Stimulated activated CD4-positive, alpha-beta T cell treated with anti-CD3 and anti-CD28 coated beads, Interleukin-2, amount 100 ng/mL, for 24 hours (primary cell): Measurements from ENCODE around the gene RASSF1.
"Not testable (repeated sequence)": the region's sequence is repeated elsewhere in the genome, so short reads cannot be mapped to it uniquely, and the experiment has no call there.

Experiments
- DNase-seq, 2 donors: peaks; one replicate each; pipeline ENCODE4 v3.0.0-alpha.2; 2020

Gene RASSF1

GRCh38 chr3:50322386-50323091 is 18.1 kb downstream of the RASSF1 start, which contains the start of gene HYAL2:
TSS of gene HYAL2 (minus strand) at chr3:50322745. CDS start at chr3:50320489, 2,256 bp downstream.
- no peak for DNase-seq

- DNase-seq = no peak
Measured at GRCh38 chr3:50322115-50322385, 18.6 kb downstream of the RASSF1 start.

DNA sequence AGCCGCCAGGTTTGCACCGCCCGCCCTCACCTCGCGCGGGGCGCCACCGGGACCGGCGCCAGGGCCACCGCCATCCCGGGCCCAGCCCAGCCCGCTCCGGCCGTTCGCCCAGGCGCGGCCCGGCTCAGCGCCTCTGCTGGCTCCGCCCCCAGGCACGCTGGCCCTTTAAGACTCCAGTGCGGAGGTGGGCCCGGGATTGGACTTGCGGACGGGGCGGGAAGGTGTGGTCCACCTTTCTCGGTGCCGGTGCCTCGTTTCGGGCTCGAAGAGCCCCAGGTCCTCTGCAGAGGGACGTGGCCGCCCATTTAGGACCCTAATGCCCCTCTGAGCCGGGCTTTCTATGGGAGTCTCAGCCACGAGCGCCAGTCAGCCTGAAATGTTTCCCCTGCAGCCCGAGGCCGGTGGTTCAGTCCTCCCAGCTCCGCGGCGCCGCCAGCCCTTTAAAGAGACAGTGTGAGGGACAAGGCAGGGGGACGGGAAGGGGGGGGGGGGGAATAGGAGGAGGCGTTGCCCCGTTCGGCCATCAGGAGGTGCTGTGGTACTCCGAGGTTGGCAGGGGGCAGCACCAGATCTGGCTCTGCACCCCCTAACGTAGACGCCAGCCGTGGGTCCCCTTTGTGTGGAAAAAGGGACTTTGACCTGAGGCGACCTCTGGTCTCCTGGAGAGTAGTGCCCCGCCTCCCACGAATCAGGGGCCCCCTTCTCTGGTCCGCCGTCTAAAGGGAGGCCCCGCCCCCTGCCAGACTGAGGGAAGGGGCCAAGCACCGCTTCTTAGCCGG is 19.1 kb downstream of the RASSF1 start:
- peak; percentile 85 to 87 for DNase-seq

DNA sequence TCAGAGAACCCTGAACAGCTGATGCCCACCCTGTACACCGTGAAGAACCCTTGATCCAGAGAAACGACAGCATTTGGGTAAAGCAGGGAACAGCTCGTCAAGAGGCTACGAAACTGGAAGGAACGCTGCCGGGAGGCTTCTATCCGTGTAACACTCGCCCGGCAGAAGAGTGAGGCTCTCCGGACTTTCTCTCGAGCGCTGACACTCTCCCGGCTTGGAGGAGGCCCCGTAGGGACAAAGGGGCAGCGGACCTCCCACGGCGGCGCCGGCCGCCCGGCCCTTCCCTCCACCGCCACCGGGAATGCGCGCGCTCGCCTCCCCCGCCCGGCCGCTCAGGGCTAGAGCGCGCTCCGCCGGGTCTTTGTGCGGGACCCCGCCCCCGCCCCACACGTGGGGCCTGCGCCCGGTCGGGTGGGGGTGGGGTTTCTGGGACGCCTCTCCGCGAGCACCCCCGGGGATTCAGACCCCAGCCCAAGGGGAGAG is 19.7 kb downstream of the RASSF1 start:
- DNase-seq = peak; percentile 73 to 75

GRCh38 chr3:50319894-50320625 is 20.6 kb downstream of the RASSF1 start:
- no peak for DNase-seq

DNA sequence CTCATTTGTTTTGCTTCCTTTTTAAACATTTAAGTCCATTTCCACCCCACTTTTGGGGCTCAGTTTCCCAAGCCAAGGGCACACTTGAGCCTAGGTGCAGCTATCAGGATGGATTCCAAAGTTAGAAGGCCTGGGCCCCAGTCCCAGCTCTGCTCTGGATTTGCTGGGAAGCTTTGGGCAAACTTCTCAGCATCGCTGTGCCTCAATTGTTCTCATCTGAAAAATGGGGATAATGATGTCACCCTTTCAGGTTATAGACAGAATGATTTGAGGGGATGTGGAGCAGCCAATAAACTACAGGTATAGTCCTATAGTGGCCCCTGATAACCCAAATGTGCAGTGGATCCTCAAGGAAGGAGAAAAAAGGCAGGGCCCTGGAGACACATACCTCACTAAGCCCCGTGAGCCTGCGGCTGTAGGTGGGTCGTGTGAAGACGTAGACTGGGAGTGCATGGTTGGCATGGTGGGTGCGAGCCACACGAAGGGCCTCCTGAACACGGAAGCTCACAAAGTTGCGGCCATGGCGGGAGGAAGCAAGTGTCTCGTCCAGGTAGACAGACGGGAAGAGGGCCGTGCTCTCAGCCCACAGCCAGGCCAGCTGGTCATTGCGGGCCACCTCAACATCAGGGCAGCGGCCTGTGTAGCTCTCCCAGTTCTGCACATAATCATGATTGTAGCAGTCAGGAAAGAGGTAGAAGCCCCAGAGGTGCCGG is 21.3 kb downstream of the RASSF1 start:
- no peak for DNase-seq

- DNase-seq = no peak
Measured at GRCh38 chr3:50318615-50319014, 22.0 kb downstream of the RASSF1 start.

- no peak for DNase-seq
Measured at GRCh38 chr3:50318163-50318562, 22.5 kb downstream of the RASSF1 start.

GRCh38 chr3:50317300-50317699 is 23.3 kb downstream of the RASSF1 start:
- DNase-seq = no peak

DNA sequence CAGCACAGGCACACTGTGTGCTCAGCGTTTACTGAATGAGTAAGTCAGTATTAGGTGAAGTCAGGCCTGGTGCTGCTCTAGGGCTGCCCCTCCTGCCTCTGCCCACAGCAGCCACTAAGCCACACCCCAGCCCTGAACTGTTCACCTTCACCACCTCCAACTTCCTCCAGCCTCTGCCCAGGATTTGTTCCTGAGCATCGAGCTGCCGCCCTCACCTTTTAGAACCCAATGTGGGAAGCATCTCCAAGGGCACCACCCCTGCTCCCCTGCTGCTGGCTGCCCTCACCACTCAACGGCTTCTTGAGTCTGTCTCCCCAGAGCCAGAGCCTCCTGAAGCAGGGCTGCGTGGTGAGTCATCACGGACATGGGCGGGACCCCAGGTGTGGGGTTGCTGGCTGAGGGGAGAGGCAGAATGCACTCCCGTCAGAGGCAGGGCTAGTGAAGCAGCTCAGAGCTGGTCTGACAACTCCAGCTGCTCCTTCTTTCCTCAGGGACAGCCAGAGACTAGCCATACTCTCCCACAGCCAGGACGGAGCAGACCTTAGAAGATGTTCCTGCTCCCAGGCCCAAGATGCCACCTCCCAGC is 23.9 kb downstream of the RASSF1 start:
- DNase-seq = peak; percentile 52 to 63

DNA sequence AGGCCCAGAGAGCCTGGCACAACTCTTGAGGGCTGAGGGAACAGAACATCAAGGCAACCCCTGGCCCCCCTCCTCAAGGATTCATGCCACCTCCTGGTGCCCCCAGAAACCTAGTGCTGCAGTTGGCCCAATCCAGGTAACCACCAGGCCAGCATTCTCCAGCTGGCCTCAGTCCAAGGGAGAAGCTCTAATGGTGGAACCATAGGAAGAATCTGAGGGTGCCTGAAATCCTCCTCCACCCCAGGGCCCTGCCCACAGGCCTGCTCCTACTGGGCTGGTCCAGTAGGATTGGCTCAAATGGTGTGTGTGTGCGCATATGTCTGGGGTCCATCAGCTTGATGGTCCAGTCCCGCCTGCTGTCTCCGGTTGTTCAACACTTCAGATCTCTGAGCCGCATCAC is 25.8 kb downstream of the RASSF1 start:
- DNase-seq = no peak

GRCh38 chr3:50314342-50314741 is 26.3 kb downstream of the RASSF1 start:
- DNase-seq = no peak

GRCh38 chr3:50312041-50312440 is 28.6 kb downstream of the RASSF1 start:
- DNase-seq = not testable (repeated sequence)

GRCh38 chr3:50304601-50305000 is 36.0 kb downstream of the RASSF1 start:
- DNase-seq = no peak

- DNase-seq = no peak
Measured at GRCh38 chr3:50303013-50303815, 37.4 kb downstream of the RASSF1 start, which contains the start of gene HYAL1. TSS of gene HYAL1 (minus strand) at chr3:50303574. CDS start at chr3:50302956, 618 bp downstream.

DNA sequence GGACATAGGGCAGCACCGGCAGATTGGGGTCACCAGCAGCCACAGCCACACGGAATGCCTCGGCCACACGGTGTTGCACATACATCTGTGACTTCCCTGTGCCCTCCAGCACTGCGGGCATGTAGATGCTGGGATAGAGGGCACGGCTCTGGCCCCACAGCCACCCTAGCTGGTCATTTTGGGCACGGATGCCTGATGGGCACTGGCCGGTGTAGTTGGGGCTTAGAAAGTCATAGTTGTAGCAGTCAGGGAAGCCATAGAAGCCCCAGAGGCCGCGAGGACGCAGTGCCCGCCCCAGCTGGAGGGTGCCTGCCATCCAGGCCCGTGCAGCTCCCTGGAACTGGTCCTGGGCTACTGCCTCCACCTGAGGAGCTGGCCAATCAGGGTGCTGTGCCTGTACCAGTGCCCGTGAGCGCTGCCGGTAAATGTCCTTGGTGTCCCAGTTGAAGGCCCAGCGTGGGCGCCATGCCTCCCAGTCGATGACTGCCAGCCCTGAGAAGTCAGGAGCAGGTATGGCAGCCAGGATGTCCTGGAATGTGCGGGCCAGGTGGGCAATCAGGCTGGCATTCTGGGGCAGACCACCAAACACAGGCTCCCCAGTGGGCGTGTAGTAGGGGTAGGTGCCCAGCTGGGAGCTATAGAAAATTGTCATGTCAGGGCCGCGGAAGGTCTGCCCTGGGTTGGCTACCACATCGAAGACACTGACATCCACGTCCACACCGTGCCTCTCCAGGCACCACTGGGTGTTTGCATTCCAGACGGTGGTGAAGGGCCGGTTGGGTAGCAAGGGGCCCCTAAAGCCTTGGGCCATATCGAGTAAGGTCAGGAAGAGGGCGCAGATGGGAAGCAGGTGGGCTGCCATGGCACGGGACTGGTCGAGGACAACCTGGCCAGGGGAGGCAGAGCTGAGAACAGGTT is 38.3 kb downstream of the RASSF1 start:
- DNase-seq = no peak

GRCh38 chr3:50300681-50301254 is 39.9 kb downstream of the RASSF1 start:
- no peak for DNase-seq

GRCh38 chr3:50299929-50300680 is 40.5 kb downstream of the RASSF1 start:
- no peak for DNase-seq

GRCh38 chr3:50299638-50299928 is 41.1 kb downstream of the RASSF1 start:
- no peak for DNase-seq
